Testis (tissue), 2 donors: ENCODE results near the gene BLZF1.

Experiments used
- POLR2A ChIP-seq: fragments of 450-650 bp; IDR thresholded peaks from one replicate; pipeline ENCODE4 v1.6.1; 2017; ENCODE audit warnings: antibody characterized with exemption, mild to moderate bottlenecking, moderate library complexity
- TF ChIP-seq, protein P1 (sequence below), 3 experiments: fragments of 450-650 bp in 2 of 3; fragments of 200-600 bp in 1 of 3; sonication (generic) in 1 of 3; IDR thresholded peaks; one replicate each; pipeline ENCODE4 v1.5.1; 2016 to 2019; ENCODE audit warnings: antibody characterized with exemption in 3 of 3, mild to moderate bottlenecking in 2 of 3, moderate library complexity in 1 of 3

DNA sequence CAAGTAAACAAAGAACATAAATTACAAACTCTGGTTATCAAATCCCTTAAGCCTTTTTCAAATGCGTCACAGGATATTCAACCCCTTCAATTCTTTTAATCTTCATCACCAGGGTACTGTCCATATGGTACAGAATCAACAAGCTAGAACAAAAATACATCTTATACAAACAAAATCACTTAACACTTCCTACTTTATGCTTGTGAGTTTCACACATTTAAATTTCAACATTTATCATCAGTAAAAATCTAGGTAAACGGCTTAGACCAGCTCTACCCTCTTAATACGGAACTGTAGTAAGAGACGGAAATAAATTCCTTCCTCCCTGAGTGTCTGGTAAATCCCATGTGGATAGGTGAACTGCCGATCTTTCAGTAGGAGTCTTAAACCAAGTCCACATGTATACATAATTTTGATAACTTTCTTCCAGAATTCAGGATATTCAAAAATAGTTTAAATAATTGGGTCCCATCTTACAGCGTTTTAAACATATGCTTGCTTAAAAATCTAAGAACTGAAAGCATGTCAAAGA is 58.2 kb downstream of the BLZF1 start:
- TF ChIP-seq, protein P1, sequence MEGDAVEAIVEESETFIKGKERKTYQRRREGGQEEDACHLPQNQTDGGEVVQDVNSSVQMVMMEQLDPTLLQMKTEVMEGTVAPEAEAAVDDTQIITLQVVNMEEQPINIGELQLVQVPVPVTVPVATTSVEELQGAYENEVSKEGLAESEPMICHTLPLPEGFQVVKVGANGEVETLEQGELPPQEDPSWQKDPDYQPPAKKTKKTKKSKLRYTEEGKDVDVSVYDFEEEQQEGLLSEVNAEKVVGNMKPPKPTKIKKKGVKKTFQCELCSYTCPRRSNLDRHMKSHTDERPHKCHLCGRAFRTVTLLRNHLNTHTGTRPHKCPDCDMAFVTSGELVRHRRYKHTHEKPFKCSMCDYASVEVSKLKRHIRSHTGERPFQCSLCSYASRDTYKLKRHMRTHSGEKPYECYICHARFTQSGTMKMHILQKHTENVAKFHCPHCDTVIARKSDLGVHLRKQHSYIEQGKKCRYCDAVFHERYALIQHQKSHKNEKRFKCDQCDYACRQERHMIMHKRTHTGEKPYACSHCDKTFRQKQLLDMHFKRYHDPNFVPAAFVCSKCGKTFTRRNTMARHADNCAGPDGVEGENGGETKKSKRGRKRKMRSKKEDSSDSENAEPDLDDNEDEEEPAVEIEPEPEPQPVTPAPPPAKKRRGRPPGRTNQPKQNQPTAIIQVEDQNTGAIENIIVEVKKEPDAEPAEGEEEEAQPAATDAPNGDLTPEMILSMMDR (IDR thresholded peaks at IDR 0.05), result no peak
- TF ChIP-seq POLR2A, result no peak
